GM19455 (cell line): ENCODE data around the gene STRIT1.
"Not testable (repeated sequence)": the region's sequence is repeated elsewhere in the genome, so short reads cannot be mapped to it uniquely, and the experiment has no call there.

Experiments
- ATAC-seq: cut with Tn5 transposase; IDR thresholded peaks from one replicate; pipeline ENCODE4 v1.9.1; 2021; ENCODE audit not compliant: unreplicated experiment

Gene STRIT1

DNA sequence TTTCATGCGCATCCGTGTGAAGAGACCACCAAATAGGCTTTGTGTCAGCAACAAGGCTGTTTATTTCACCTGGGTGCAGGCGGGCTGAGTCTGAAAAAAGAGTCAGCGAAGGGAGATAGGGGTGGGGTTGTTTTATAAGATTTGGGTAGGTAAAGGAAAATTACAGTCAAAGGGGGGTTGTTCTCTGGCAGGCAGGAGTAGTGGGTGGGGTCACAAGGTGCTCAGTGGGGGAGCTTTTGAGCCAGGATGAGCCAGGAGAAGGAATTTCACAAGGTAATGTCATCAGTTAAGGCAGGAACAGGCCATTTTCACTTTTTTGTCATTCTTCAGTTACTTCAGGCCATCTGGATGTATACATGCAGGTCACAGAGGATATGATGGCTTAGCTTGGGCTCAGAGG is 19.0 kb downstream of the STRIT1 start:
- ATAC-seq = not testable (repeated sequence)

DNA sequence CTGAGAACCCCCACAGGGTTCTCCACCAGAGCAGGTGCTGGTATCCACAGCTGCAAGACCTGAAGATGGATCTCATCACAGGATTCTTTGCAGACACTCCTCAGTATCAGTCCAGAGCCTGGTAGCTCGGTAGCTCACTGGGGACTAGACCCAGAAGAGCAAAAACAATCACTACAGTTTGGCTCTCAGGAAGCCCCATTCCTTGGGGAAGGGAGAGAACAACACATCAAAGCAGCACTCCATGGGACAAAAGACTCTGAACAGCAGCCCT is 22.2 kb downstream of the STRIT1 start:
- no peak for ATAC-seq

DNA sequence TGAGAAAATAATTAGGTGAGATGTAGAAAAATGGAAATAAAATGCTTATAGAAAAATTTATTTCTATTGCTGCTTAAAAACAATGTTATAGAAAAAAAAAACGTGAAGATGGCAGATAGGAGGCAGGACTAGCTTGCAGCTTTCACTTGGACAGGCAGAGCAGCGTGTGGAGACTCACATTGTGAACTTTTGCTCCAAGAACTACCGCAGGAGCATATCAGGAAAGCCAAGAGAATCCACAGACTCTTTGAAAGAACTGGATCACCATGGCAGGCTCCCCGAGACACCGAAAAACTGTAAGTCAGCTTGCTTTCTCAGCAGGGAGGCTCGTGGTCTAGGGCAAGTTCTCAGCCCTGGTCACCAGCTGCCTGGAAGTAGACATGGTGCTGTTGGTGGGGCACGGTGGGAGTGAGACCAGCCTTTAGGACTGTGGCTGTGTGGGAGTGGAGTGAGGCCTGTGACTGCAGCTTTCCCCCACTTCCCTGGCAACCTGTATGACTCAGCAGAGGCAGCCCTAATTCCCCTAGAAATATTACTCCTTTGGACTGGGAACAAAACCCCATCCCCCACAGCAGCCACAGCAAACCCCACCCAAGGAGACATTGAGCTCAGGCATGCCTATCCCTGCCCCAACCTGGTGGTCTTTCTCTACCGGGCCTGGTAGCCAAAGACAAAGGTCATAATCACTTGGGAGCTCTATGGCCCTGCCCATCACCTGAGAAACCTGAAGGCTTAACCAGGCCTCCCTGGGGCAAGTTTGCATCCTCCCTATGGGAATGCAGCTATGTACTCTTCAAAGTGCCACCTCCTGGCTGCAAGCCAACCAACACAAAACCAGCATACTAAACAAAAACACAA is 22.8 kb downstream of the STRIT1 start:
- no peak for ATAC-seq

DNA sequence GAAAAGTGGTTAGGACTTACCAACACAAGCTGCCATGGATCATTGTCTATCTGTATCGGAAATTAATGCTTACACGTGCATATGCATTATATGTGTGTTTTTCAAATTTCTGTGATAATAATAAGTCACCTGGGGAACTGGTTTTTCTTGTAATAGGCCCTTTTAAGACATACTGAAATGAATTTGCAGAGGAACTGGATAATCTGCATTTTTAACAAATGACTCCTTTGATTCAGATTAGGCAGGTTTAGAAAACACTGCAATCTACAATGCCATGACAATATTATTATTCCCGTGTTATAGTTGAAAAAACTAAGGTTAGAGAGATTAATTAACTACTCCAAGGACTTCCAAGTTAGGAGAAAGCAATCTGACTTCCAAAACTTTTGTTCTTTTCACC is 23.4 kb downstream of the STRIT1 start:
- no peak for ATAC-seq

DNA sequence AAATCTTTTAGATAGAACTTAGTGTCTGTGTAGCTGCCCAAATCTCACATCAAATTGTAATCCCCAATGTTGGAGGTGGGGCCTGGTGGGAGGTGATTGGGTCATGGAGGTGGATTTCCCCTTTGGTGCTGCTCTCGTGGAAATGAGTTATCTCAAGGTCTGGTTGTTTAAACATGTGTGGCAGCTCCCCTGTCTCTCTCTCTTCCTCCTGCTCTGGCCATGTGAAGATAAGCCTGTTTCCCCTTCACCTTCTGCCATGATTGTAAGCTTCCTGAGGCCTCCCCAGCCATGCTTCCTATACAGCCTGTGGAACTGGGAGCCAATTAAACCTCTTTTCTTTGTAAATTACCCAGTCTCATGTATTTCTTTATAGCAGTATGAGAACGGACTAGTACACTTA is 30.6 kb downstream of the STRIT1 start:
- ATAC-seq = not testable (repeated sequence)

DNA sequence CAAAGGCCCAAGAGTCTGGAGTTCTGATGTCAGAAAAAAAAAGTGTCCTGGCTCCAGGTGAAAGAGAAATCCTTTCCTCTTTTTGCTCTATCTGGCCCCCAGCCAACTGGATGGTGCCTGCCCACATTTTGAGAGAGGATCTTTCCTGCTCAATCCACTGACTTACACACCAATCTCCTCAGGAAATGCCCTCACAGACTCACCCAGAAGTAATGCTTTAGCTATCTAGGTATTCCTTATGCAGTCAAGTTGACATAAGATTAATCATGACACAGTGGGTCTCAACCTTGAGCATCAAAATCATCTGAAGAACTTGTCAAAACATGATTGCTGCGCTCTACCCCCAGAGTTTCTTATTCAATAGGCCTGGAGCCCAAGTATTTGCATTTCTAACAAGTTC is 31.2 kb downstream of the STRIT1 start:
- no peak for ATAC-seq

DNA sequence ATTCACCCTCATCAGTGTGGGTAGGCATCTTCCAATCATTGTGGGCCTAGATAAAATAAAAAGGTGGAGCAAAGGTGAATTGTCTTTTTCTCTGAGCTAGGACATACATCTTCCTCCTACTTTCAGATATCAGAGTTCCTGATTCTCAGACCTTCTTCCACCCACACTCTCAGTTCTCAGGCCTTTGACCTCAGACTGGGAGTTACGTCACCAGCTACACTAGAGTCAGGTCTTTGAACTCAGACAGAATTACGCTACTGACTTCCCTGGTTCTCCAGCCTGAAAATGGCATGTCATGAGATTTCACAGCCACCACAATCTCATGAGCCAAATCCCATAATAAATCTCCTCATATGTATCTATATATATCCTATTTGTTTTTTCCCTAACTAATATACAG is 39.0 kb downstream of the STRIT1 start:
- ATAC-seq = no peak

DNA sequence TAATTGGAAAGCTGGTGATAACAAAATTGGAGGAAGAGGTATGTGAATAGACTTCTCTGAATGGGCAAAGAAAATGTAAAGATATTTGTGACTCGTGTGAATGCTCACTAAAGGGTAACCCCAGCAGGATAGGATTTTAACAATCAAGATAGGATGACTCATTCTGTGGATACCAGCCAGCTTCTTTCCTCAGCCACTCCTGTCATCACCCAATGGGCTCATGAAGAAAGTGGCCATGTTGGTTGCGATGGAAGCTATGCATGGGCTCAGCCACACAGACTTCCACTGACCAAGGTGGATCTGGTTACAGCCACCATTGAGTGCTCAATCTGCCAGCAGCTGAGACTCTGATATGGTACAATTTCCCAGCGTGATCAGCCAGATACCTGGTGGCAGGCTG is 40.9 kb downstream of the STRIT1 start:
- ATAC-seq = no peak

DNA sequence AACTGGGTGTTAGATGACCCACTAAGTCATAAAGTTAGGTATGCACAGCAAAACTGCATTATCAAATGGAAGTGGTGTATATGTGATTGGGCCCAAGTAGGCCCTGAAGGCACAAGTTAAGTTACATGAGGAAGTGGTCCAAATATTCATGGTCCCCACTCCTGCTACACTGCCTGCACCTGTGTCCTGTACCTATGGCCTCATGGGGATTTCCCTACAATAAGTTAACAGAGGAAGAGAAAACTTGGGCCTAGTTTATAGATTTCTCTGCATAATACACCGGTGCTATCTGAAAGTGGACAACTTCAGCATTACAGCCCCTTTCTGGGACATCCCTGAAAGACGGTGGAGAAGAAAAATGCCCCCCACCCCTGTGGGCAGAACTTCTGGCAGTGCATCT is 41.5 kb downstream of the STRIT1 start:
- ATAC-seq = no peak

DNA sequence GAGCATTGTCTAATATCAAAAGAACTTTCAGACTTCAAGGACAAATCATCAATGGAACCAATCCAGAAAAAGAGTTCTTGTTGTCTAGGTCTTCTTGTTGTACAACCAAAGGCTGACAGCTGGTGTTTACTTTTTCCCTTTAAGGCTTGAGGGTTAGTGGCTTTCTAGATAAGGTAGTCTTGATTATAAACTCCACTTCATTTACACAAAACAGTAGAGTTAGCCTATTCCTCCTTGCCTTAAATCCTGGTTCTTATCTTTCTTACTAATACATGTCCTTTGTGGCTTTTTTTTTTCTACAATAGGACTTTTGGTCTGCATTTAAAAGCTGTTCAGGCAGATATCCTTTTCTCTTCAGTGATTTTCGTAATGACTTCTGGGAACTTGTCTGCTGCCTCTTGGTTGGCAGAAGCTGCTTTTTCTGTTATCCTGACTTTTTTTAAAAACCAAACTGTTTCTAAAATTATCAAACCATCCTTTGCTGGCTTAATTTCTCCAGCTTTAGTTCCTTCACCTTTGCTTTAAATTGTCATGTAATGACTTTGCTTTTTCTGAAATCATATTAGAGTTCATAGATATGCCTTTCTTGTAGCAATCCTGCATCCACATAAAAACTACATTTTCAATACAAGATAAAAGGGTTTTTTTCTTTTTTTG is 44.8 kb downstream of the STRIT1 start:
- no peak for ATAC-seq

DNA sequence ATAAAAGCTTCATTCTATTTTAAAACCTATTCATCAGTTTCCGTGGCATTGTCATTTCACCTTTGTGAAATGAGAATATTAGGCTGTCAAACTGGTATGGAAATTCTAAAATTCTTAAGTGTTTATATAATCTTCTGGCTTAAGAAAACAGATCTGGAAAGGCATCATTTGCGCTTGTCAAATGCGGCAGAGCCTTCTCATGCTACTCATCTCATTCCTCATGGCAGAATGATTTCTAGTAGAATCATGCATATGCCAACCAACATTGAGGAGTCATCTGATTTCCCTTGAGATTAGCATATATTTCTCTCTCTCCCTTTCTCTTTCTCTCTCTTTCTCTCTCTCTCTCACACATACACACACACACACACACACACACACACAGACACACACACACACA is 48.8 kb downstream of the STRIT1 start:
- ATAC-seq = no peak

DNA sequence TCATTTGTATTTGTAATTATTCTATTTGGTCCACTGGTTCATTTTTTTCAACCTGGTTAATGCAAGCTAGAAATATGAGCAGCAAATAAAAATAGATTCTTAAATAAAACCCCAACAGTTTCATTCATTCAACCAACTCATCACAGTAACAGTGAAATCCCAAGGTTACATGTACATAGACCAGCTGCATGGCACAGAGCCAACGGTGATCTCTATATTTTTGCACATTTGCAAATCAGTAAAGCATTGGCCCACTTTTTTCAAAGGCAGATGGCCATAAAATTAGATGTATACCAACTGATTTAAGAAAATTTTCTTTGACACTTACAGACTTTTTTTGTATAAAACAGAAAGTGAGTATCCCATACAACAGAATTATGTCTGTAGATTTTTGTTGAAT is 49.3 kb downstream of the STRIT1 start:
- ATAC-seq = no peak

DNA sequence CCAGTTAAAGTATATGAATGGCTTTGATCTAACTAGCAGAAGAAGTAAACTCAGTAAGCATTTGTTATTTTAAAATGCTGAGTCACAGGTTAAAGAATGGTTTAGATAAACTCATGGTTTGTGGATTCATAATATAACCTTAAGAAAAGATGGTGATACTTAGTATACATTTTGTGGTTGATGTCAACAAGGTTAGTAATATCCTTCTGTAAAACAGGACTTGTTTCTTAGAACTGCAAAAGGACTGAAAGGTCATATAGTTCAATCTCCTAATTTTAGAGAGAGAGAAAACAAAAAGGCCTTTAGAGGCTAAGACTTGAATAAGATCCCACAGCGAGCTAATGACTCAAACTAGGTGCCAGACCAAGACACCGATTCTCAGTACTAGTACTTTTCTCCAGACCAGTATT is 50.0 kb downstream of the STRIT1 start:
- no peak for ATAC-seq

DNA sequence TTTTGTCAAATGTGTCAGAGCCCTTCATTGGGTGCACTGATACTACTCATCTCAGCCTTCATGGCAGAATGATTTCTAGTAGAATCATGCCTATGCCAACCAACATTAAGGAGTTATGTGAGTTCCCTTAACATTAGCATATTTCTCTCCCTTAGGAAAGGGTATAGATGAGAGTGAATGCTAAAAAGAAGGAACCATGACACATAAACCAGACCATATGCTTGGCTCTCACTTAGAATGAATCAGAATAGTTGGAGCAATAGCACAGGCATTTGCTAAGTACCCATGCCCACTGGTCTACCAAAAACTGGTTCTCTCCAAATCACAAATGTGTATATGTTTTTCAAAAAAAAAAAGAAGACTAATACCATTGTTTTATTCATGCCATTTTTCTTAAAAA is 51.1 kb downstream of the STRIT1 start:
- no peak for ATAC-seq

DNA sequence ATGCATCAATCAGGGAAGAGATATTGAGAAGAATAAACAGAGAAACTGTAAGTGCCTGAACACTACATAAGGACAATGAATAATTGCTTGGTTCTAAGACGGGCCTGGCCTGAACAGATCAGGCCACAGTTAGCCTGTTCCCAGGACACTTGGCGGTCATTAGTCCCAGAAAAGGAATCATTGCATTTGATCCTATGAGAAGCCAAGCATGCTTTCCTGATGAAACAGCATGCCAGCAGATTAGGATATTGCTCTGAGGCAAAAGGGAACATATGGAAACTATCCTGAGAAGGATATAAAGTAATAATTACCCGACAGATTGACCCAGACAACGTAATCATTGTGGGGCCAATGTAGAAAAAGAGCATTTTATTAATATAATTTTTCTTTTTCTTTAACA is 51.9 kb downstream of the STRIT1 start:
- ATAC-seq = no peak
